Measurements from ENCODE around the gene IL11. TPM values are rescaled to one million over a fixed set of nuclear protein-coding genes. Genes with fewer than 3 reads are reported as not detected.

The IL11 gene
- total RNA-seq, 1 experiment from 2014 or later = 0.97 TPM

DNA sequence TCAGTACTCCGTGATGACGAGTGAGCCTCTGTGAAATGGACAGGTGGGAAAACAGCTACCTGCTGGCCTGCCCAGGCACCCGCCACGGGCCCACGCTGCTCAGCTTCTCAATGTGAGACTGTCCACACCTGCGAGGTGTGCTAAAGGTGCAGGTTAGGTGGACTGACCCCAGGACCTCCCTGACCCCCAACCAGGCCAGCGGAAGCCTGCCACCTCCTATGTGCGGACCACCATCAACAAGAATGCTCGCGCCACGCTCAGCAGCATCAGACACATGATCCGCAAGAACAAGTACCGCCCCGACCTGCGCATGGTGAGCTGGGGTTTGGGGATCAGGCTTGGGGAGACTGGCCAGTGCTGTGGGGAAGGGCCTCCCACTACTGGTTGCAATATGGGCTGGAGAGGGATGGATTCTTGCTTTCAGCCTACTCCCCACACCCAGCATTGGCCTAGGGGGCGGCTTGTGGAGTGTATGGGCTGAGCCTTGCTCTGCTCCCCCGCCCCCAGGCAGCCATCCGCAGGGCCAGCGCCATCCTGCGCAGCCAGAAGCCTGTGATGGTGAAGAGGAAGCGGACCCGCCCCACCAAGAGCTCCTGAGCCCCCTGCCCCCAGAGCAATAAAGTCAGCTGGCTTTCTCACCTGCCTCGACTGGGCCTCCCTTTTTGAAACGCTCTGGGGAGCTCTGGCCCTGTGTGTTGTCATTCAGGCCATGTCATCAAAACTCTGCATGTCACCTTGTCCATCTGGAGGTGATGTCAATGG lies 17.7 kb upstream of the IL11 start:
- Mint-ChIP-seq H3K27ac (ENCODE audit: unreplicated experiment) (peak overlapping the region; percentile 42), H3K9me3 (ENCODE audit: low read depth, unreplicated experiment) (no peaks in the 10 kb centered on the region), H3K4me3 (ENCODE audit: low read depth, unreplicated experiment) (peak overlapping the region; percentile 91), H3K27me3 (ENCODE audit: unreplicated experiment) (no peaks in the 10 kb centered on the region), H3K36me3 (ENCODE audit: insufficient read depth, unreplicated experiment) (peaks cover 95% of the 10 kb centered on the region), H3K4me1 (ENCODE audit: low read depth, unreplicated experiment) (peaks cover 31% of the 10 kb centered on the region)
- TF ChIP-seq, protein P1, sequence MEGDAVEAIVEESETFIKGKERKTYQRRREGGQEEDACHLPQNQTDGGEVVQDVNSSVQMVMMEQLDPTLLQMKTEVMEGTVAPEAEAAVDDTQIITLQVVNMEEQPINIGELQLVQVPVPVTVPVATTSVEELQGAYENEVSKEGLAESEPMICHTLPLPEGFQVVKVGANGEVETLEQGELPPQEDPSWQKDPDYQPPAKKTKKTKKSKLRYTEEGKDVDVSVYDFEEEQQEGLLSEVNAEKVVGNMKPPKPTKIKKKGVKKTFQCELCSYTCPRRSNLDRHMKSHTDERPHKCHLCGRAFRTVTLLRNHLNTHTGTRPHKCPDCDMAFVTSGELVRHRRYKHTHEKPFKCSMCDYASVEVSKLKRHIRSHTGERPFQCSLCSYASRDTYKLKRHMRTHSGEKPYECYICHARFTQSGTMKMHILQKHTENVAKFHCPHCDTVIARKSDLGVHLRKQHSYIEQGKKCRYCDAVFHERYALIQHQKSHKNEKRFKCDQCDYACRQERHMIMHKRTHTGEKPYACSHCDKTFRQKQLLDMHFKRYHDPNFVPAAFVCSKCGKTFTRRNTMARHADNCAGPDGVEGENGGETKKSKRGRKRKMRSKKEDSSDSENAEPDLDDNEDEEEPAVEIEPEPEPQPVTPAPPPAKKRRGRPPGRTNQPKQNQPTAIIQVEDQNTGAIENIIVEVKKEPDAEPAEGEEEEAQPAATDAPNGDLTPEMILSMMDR (IDR thresholded peaks at IDR 0.05; ENCODE audit: unreplicated experiment) = no peak
- no TSS peak for BruUV-seq (replicated peaks)
- intact Hi-C loops (cut with micrococcal nuclease; ENCODE audit: unreplicated experiment) = loop anchor here (10.0 kb wide), 2 partner anchors 243 to 247 kb away; partner anchors contain the start of gene TNNT1
- CTCF ChIA-PET = no interaction called here
- DNase-seq = no peak

DNA sequence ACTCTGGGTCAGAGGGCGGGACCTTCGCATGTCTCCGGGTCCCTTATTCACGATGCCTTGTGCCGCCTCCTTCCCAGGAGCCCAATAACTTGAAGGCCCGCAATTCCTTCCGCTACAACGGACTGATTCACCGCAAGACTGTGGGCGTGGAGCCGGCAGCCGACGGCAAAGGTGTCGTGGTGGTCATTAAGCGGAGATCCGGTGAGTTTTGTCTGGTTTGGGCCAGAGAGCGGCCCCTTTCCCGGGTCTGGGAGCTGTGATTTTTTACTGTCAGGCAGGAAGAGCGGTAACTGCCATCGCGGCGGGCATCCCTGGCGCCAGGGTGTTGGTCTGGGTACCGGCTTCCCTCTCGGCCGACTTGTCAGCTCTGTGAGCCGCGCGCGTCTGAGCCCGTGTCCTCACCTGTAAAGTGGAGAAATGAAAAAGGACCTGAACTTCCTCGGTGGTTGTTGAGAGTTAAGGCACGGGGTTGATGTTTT lies 16.3 kb upstream of the IL11 start:
- CTCF ChIA-PET = no interaction called here
- no TSS peak for BruUV-seq (replicated peaks)
- peak overlapping the region; percentile 91 for H3K4me3 Mint-ChIP-seq (ENCODE audit: low read depth, unreplicated experiment)
- no peaks in the 10 kb centered on the region for H3K27me3 Mint-ChIP-seq (ENCODE audit: unreplicated experiment)
- no peaks in the 10 kb centered on the region for H3K9me3 Mint-ChIP-seq (ENCODE audit: low read depth, unreplicated experiment)
- intact Hi-C loops (cut with micrococcal nuclease; ENCODE audit: unreplicated experiment) = loop anchor here (10.0 kb wide), 2 partner anchors 242 to 248 kb away; partner anchors contain the start of gene TNNT1
- TF ChIP-seq, protein P1 (IDR thresholded peaks at IDR 0.05; ENCODE audit: unreplicated experiment) = no peak
- DNase-seq = no peak
- H3K4me1 Mint-ChIP-seq (ENCODE audit: low read depth, unreplicated experiment) = peaks cover 45% of the 10 kb centered on the region
- peaks cover 95% of the 10 kb centered on the region for H3K36me3 Mint-ChIP-seq (ENCODE audit: insufficient read depth, unreplicated experiment)
- H3K27ac Mint-ChIP-seq (ENCODE audit: unreplicated experiment) = peak overlapping the region; percentile 97

DNA sequence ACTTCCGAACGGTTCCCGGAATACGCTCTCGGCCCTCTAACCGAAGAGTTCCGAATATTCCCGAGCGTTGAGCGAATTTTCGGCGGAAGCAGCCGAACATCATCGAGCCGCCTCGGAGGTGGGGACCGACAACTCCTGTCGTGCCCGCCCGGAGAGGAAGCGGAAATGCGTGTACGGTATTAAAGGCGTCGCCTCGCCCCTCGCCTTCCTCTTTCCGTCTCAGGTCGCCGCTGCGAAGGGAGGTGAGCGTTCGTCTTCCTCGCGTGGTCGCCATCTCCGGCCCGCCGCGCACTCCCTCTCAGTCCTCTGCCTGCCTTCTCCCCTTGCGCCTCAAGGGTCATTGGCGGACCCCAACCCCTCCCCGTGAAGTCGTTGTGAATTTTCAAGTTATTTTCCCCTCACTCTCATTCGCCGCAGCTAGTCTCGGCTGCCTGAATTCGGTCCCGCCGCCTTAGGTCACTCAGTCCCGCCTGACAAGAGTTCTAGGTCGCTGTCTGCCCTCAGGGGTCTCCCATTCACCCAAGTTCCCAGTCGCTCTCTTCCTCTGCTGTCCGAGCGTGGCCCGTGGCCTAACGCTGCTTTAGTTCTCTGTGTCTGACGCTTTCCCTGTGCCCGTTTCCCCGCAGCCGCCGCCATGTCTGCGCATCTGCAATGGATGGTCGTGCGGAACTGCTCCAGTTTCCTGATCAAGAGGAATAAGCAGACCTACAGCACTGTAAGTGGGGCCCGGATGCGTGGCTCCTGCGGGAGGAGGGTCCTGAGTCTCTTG lies 15.6 kb upstream of the IL11 start, which contains the start of gene RPL28:
TSS of gene RPL28 (plus strand) at position 209 of the 769 bp plus-strand sequence. CDS start at position 635, 426 bp downstream.
- TF ChIP-seq, protein P1 (IDR thresholded peaks at IDR 0.05; ENCODE audit: unreplicated experiment) = no peak
- no peaks in the 10 kb centered on the region for H3K27me3 Mint-ChIP-seq (ENCODE audit: unreplicated experiment)
- H3K9me3 Mint-ChIP-seq (ENCODE audit: low read depth, unreplicated experiment) = no peaks in the 10 kb centered on the region
- DNase-seq = peak; percentile 99
- H3K27ac Mint-ChIP-seq (ENCODE audit: unreplicated experiment) = peak within 1 kb of the TSS; percentile 97
- peaks cover 49% of the 10 kb centered on the region for H3K4me1 Mint-ChIP-seq (ENCODE audit: low read depth, unreplicated experiment)
- intact Hi-C loops (cut with micrococcal nuclease; ENCODE audit: unreplicated experiment) = loop anchor here (10.0 kb wide), 2 partner anchors 241 to 249 kb away; partner anchors contain the start of gene TNNT1
- peaks cover 92% of the 10 kb centered on the region for H3K36me3 Mint-ChIP-seq (ENCODE audit: insufficient read depth, unreplicated experiment)
- TSS peak; percentile 71 for BruUV-seq (replicated peaks)
- CTCF ChIA-PET = no interaction called here
- H3K4me3 Mint-ChIP-seq (ENCODE audit: low read depth, unreplicated experiment) = peak within 1 kb of the TSS; percentile 91

DNA sequence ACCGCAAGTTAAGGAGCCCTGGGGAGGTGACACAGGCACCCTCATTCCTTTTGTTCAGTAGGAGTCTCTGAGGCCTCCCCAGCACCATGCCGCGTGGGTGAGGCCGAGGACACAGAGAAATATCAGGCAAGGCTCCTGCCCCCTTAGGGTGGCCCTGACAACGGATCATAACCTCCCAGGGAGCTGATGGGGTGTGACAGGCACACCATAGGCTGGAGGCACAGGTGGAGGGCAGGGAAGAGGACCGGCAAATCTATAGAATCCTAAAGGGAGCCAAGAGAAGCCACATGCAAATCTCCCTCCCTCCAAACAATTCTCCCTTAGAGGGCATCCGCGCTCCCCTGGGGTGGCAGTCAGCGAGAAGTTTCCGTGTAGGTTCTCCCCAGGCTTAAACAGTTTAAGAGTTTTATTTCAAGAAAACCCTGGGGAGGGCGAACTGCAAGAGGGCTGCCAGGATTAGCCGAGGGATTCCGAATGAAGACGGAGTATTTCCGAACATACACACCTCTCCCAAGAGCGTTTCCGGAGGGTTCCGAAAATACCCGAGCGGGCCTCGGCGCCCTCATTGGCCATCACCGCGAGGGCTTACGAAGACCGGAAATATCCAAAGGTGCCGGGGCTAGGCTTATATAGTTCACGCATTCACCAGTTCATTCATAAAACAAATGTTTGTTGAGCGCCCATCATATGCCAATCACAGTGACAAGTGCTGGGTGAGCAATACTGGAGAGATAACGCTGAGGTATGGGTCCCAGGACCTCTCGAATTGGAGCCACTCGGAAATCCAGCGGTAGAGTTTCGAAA lies 14.9 kb upstream of the IL11 start:
- intact Hi-C loops (cut with micrococcal nuclease; ENCODE audit: unreplicated experiment) = loop anchor here (5.0 to 10.0 kb wide), 4 partner anchors 48 to 250 kb away; partner anchors contain the start of genes KMT5C and TNNT1
- peaks cover 84% of the 10 kb centered on the region for H3K36me3 Mint-ChIP-seq (ENCODE audit: insufficient read depth, unreplicated experiment)

More for the DNA sequence above, 14.9 kb upstream of the IL11 start:
- Mint-ChIP-seq H3K4me1 (ENCODE audit: low read depth, unreplicated experiment) (peaks cover 49% of the 10 kb centered on the region), H3K27me3 (ENCODE audit: unreplicated experiment) (no peaks in the 10 kb centered on the region), H3K9me3 (ENCODE audit: low read depth, unreplicated experiment) (no peaks in the 10 kb centered on the region), H3K4me3 (ENCODE audit: low read depth, unreplicated experiment) (peak overlapping the region; percentile 91), H3K27ac (ENCODE audit: unreplicated experiment) (peak overlapping the region; percentile 97)
- DNase-seq = peak; percentile 97
- CTCF ChIA-PET = interaction anchor here (1.0 to 1.8 kb wide), 6 partner anchors 33 to 269 kb away, joined by 3 to 8 read pairs (median 5); partner anchors contain the start of genes DNAAF3, HSPBP1, KMT5C and PPP6R1
- TSS peak; percentile 26 for BruUV-seq (replicated peaks)
- TF ChIP-seq, protein P1 (IDR thresholded peaks at IDR 0.05; ENCODE audit: unreplicated experiment) = no peak

Measured in Calu3 (cell line).